ENCODE data around the gene CYP4X1.
"Not testable (repeated sequence)": the region's sequence is repeated elsewhere in the genome, so short reads cannot be mapped to it uniquely, and the experiment has no call there.

GRCh38 chr1:47091476-47091875, 68.0 kb downstream of the CYP4X1 start:
- not testable (repeated sequence) for TF ChIP-seq CTCF (IDR thresholded peaks at IDR 0.05); EZH2 (IDR thresholded peaks at IDR 0.05; ENCODE audit: borderline replicate concordance, insufficient read depth, low read depth, low read length, poor library complexity, severe bottlenecking)
